ENCODE data around the gene PDS5B. TPM values are rescaled to one million over a fixed set of nuclear protein-coding genes. Genes with fewer than 3 reads are reported as not detected.
"Not testable (repeated sequence)": the region's sequence is repeated elsewhere in the genome, so short reads cannot be mapped to it uniquely, and the experiment has no call there.

Gene PDS5B
- total and polyA plus RNA-seq, 9 of the 15 experiments (the other 6 are each of a cell fraction or from before 2014, with no cell fraction given) = 6.2 to 23.7 (median 13.1) TPM

GRCh38 chr13:32825481-32825880 is 239.2 kb downstream of the PDS5B start:
- no peak for FAIRE-seq
- H3K79me2 ChIP-seq (ENCODE audit: control insufficient read depth, insufficient read depth, low read length) = no peaks in the 10 kb centered on the region
- H3K4me3 ChIP-seq = no peak overlapping the region
- in situ Hi-C loops (cut with MboI) = no loop called here
- H2AFZ ChIP-seq (ENCODE audit: low read depth, low read length) = no peak overlapping the region
- no peak overlapping the region for H3K27ac ChIP-seq (ENCODE audit: extremely low read depth, low read depth, low read length)
- no peaks in the 10 kb centered on the region for H3K4me1 ChIP-seq (replicated peaks in 1 of 2; ENCODE audit: control insufficient read depth in 2 of 2, insufficient read depth in 2 of 2, low read length in 2 of 2)
- no peak overlapping the region for H3K4me2 ChIP-seq (ENCODE audit: insufficient read depth, low read length)
- DNase-seq (ENCODE audit: extremely low read depth in 1 of 4, low spot score in 3 of 4) = no peak
- H3K9me1 ChIP-seq (ENCODE audit: control insufficient read depth, insufficient read depth, low read length) = no peaks in the 10 kb centered on the region
- H3K9ac ChIP-seq (ENCODE audit: insufficient read depth in 1 of 2, low read depth in 2 of 2, low read length in 2 of 2) = no peak overlapping the region
- CTCF ChIA-PET (ENCODE audit: low intra/inter-chr PET ratio) = no interaction called here
- no peak for ATAC-seq
- H3K36me3 ChIP-seq (ENCODE audit: control insufficient read depth, insufficient read depth, low read length) = no peaks in the 10 kb centered on the region
- no peak for TF ChIP-seq ZNF121 (CRISPR knock-in tag; conservative IDR thresholded peaks at IDR 0.05)
- TF ChIP-seq ATF1 (CRISPR knock-in tag; IDR thresholded peaks at IDR 0.05) = no peak
- no peak for TF ChIP-seq ATF1 (tag; IDR thresholded peaks at IDR 0.05)
- no peak for TF ChIP-seq ZKSCAN1 (IDR thresholded peaks at IDR 0.05; ENCODE audit: low read depth, low read length)
- TF ChIP-seq ZNF134 (CRISPR knock-in tag; conservative IDR thresholded peaks at IDR 0.05) = no peak
- TF ChIP-seq ZNF282 (CRISPR knock-in tag; IDR thresholded peaks at IDR 0.05) = no peak
- BruUV-seq (replicated peaks) = no TSS peak
- POLR2A ChIA-PET = no interaction called here
- H3K9me3 ChIP-seq (replicated peaks; ENCODE audit: control insufficient read depth, insufficient read depth, low read depth, low read length) = no peaks in the 10 kb centered on the region
- WGBS (ENCODE audit: insufficient coverage, low coverage, missing lambda C conversion rate) = 0% methylated on average over 2 of the region's 2 CpGs
- intact Hi-C loops (cut with micrococcal nuclease) = no loop called here
- H4K20me1 ChIP-seq (replicated peaks; ENCODE audit: control insufficient read depth, insufficient read depth, low read length) = no peaks in the 10 kb centered on the region
- H3K27me3 ChIP-seq (ENCODE audit: control insufficient read depth in 2 of 2, insufficient read depth in 2 of 2, low read length in 2 of 2) = peaks cover 12 to 23% of the 10 kb centered on the region in 2 experiments

DNA sequence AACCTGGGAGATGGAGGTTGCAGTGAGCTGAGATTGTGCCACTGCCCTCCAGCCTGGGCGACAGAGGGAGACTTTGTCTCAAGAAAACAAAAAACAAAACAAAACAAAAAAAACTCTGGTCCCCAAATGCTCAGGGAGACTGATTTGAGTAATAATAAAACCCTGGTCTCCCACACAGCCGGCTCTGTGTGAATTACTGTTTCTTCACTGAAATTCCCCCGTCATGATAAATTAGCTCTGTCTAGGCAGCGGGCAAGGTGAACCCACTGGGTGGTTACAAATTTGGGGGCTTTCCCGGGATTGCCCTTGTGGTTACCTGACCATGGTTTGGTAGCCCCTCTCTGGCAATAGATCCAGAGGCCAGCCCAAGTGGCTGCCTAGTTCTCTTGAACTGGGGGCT is 240.1 kb downstream of the PDS5B start:
- H3K4me2 ChIP-seq (ENCODE audit: insufficient read depth, low read length); H2AFZ ChIP-seq (ENCODE audit: low read depth, low read length); H3K4me3 ChIP-seq; H3K27ac ChIP-seq (ENCODE audit: extremely low read depth, low read depth, low read length); H3K9me1 ChIP-seq (ENCODE audit: control insufficient read depth, insufficient read depth, low read length); H3K79me2 ChIP-seq (ENCODE audit: control insufficient read depth, insufficient read depth, low read length); DNase-seq (ENCODE audit: extremely low read depth in 1 of 4, low spot score in 3 of 4); H4K20me1 ChIP-seq (replicated peaks; ENCODE audit: control insufficient read depth, insufficient read depth, low read length); BruUV-seq (replicated peaks); ATAC-seq; in situ Hi-C loops (cut with MboI); H3K9ac ChIP-seq (ENCODE audit: insufficient read depth in 1 of 2, low read depth in 2 of 2, low read length in 2 of 2); FAIRE-seq; CTCF ChIA-PET (ENCODE audit: low intra/inter-chr PET ratio); H3K9me3 ChIP-seq (replicated peaks; ENCODE audit: control insufficient read depth, insufficient read depth, low read depth, low read length); H3K4me1 ChIP-seq (replicated peaks in 1 of 2; ENCODE audit: control insufficient read depth in 2 of 2, insufficient read depth in 2 of 2, low read length in 2 of 2); intact Hi-C loops (cut with micrococcal nuclease); H3K36me3 ChIP-seq (ENCODE audit: control insufficient read depth, insufficient read depth, low read length): not testable (repeated sequence)
- POLR2A ChIA-PET = interaction anchor here (1.3 kb wide), 1 partner anchor 29 kb away, joined by 3 read pairs; no protein-coding TSS in a partner anchor
- peaks cover 8 to 19% of the 10 kb centered on the region in 2 experiments for H3K27me3 ChIP-seq (ENCODE audit: control insufficient read depth in 2 of 2, insufficient read depth in 2 of 2, low read length in 2 of 2)
- WGBS (ENCODE audit: insufficient coverage, low coverage, missing lambda C conversion rate) = 0% methylated on average over 5 of the region's 5 CpGs

Small RNA genes within 50 kb of the gene (small RNA-seq; reads per million reads assigned to genes)
- gene RNY1P4 = not detected

Other genes with a start within 250 kb of the PDS5B start
- gene N4BP2L1, start 158.3 kb upstream of the PDS5B start, total RNA-seq (2014; rRNA removed) = not detected in 2 replicates
- 0.11 and 0.35 TPM in 2 replicates for gene N4BP2L1, start 158.3 kb upstream of the PDS5B start, total RNA-seq (2014; rRNA removed; fragmentation: Illumina TruSeq; extraction: Trizol)
- 0.23 and 0.33 TPM in 2 replicates for gene N4BP2L1, start 158.3 kb upstream of the PDS5B start, total RNA-seq (2015; rRNA removed; fragmentation: Illumina TruSeq; extraction: Trizol)
- gene N4BP2L1, start 158.3 kb upstream of the PDS5B start, total RNA-seq (2021) = 0.29 and 0.36 TPM in 2 replicates
- gene N4BP2L1, start 158.3 kb upstream of the PDS5B start, polyA plus RNA-seq (2011; rRNA removed) = 0.11 TPM in 2 replicates
- gene N4BP2L1, start 158.3 kb upstream of the PDS5B start, polyA plus RNA-seq (2014; fragmentation: Illumina TruSeq; extraction: Trizol) = 0.06 TPM in 2 replicates
- under 1 TPM; 0.11 to 0.20 TPM for gene N4BP2L1, start 158.3 kb upstream of the PDS5B start, polyA plus RNA-seq (2014; fragmentation: Nextera tagmentation; extraction: Ambion mirVana)
- 0.11 and 0.24 TPM in 2 replicates for gene N4BP2L1, start 158.3 kb upstream of the PDS5B start, polyA plus RNA-seq (2014; rRNA removed)
- gene N4BP2L2, start 47.7 kb upstream of the PDS5B start, total RNA-seq (2014; rRNA removed) = 33.9 and 34.9 TPM in 2 replicates
- 76.4 and 87.4 TPM in 2 replicates for gene N4BP2L2, start 47.7 kb upstream of the PDS5B start, total RNA-seq (2014; rRNA removed; fragmentation: Illumina TruSeq; extraction: Trizol)
- 52.2 and 58.3 TPM in 2 replicates for gene N4BP2L2, start 47.7 kb upstream of the PDS5B start, total RNA-seq (2015; rRNA removed; fragmentation: Illumina TruSeq; extraction: Trizol)
- 42.4 and 45.9 TPM in 2 replicates for gene N4BP2L2, start 47.7 kb upstream of the PDS5B start, total RNA-seq (2021)
- gene N4BP2L2, start 47.7 kb upstream of the PDS5B start, polyA plus RNA-seq (2011; rRNA removed) = 45.0 and 56.6 TPM in 2 replicates
- gene N4BP2L2, start 47.7 kb upstream of the PDS5B start, polyA plus RNA-seq (2014; fragmentation: Illumina TruSeq; extraction: Trizol) = 41.5 and 58.0 TPM in 2 replicates
- gene N4BP2L2, start 47.7 kb upstream of the PDS5B start, polyA plus RNA-seq (2014; fragmentation: Nextera tagmentation; extraction: Ambion mirVana) = 10 to 100 TPM; 46.2 to 46.5 TPM
- 39.0 and 48.7 TPM in 2 replicates for gene N4BP2L2, start 47.7 kb upstream of the PDS5B start, polyA plus RNA-seq (2014; rRNA removed)